ENCODE measurements around the gene OR1M1.

The OR1M1 gene, protein sequence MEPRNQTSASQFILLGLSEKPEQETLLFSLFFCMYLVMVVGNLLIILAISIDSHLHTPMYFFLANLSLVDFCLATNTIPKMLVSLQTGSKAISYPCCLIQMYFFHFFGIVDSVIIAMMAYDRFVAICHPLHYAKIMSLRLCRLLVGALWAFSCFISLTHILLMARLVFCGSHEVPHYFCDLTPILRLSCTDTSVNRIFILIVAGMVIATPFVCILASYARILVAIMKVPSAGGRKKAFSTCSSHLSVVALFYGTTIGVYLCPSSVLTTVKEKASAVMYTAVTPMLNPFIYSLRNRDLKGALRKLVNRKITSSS

GRCh38 chr19:9086761-9087160 lies at the start of gene OR1M1:
TSS of gene OR1M1 (plus strand) at chr19:9087061. CDS start at chr19:9093245, 6,184 bp downstream.
- CTCF ChIA-PET = no interaction called here
- DNase-seq (ENCODE audit: extremely low spot score) = no peak
- no peak for TF ChIP-seq CTCF (IDR thresholded peaks at IDR 0.05; ENCODE audit: control extremely low read depth, extremely low read depth, low read depth, missing control alignments)
- POLR2A ChIA-PET = no interaction called here

GRCh38 chr19:9037400-9038062 lies 49.3 kb upstream of the OR1M1 start:
- no peak for TF ChIP-seq CTCF (IDR thresholded peaks at IDR 0.05; ENCODE audit: control extremely low read depth, extremely low read depth, low read depth, missing control alignments)
- no peak for DNase-seq (ENCODE audit: extremely low spot score)
- CTCF ChIA-PET = no interaction called here
- POLR2A ChIA-PET = no interaction called here

GRCh38 chr19:9039728-9040127 lies 47.1 kb upstream of the OR1M1 start:
- no peak for TF ChIP-seq CTCF (IDR thresholded peaks at IDR 0.05; ENCODE audit: control extremely low read depth, extremely low read depth, low read depth, missing control alignments)
- DNase-seq (ENCODE audit: extremely low spot score) = no peak
- ChIA-PET POLR2A (no interaction called here), CTCF (no interaction called here)

GRCh38 chr19:9040131-9040530 lies 46.7 kb upstream of the OR1M1 start:
- ChIA-PET CTCF (no interaction called here), POLR2A (no interaction called here)
- no peak for TF ChIP-seq CTCF (IDR thresholded peaks at IDR 0.05; ENCODE audit: control extremely low read depth, extremely low read depth, low read depth, missing control alignments)
- DNase-seq (ENCODE audit: extremely low spot score) = no peak

DNA sequence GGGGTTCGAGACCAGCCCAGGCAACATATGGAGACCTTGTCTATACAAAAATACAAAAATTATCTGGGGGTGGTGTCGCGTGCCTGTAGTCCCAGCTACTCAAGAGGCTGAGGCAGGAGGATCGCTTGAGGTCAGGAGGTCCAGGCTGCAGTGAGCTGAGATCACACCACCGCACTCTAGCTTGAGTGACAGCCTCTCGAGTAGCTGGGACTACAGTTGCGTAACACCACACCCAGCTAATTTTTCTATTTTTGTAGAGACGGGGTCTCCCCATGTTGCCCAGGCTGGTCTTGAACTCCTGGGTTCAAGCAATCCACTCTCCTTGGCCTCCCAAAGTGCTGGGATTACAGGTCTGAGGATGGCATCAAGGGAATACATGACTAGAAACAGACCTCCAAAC lies 45.8 kb upstream of the OR1M1 start:
- CTCF ChIA-PET = no interaction called here
- no peak for DNase-seq (ENCODE audit: extremely low spot score)
- POLR2A ChIA-PET = no interaction called here
- no peak for TF ChIP-seq CTCF (IDR thresholded peaks at IDR 0.05; ENCODE audit: control extremely low read depth, extremely low read depth, low read depth, missing control alignments)

DNA sequence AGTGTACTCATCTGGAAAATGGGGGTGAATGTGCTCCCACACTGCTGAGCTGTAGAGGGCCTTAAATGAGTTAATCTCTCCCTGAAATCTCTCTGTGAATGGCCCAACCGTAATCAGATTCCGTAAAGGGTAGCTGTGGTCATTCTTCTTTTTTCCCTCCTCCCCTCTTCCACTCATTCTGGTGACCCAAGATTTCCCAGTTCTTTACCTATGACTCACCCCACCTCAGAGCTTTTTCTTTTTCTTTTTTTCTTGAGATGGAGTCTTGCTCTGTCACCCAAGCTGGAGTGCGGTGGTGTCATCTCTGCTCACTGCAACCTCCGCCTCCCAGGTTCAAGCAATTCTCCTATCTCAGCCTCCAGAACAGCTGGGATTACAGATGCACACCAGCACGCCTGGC lies 43.3 kb upstream of the OR1M1 start:
- no peak for TF ChIP-seq CTCF (IDR thresholded peaks at IDR 0.05; ENCODE audit: control extremely low read depth, extremely low read depth, low read depth, missing control alignments)
- DNase-seq (ENCODE audit: extremely low spot score) = no peak
- CTCF ChIA-PET = no interaction called here
- POLR2A ChIA-PET = no interaction called here
